HG03095 (cell line): ENCODE data around the gene CRACR2B.

Source experiments
- ATAC-seq: cut with Tn5 transposase; IDR thresholded peaks from one replicate; pipeline ENCODE4 v1.9.1; 2021; ENCODE audit warnings: moderate library complexity; ENCODE audit not compliant: unreplicated experiment

CRACR2B gene

DNA sequence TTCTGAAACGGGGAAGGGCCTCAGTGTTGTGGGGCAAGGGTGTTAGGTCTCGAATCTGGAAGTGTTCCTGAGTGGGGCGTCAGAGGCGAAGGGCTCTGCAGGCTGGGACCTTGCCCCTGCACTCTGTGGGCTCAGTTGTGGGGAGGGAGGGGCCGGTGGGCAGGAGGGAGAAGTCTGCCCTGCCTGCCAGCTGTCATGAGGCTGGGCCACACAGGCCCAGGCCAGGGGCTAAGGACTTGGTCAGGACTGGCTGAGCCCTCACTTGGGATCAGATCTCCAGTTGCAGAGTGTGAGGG is at the start of gene CRACR2B:
CRACR2B (plus strand) TSS at position 23 of the 296 bp plus-strand sequence. CDS start 689 bp downstream, outside the sequence.
- ATAC-seq = no peak

GRCh38 chr11:778976-779954 is 48.5 kb upstream of the CRACR2B start:
- ATAC-seq = no peak

DNA sequence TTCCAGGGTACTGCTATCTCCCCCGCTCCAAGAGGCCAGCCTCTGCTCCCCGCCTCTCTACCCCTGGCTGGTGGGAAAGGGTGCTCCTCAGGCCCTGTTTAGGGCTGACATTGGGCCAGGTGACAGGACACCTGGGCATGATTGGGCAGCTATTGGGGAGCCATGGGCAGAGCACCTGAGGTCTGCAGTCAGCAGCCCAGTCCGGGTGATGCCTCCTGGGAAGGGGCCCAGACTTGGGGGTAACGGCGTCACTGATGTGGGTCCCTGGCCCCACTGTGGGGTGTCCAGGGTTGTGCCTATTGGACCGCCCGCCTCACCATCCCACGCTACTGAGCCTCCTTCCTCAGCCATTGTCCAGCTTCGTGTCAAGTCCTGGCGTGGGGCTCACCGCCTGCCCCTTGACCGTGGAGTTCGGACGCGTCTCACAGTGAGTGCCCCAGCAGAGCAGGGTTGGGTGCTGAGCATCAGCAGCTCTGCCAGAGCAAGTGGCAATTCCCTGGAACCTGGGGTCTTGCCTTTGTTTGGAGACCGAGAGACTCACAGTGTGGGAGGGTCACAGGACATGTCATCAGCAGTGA is 47.7 kb upstream of the CRACR2B start:
- no peak for ATAC-seq

GRCh38 chr11:782264-783174 is 45.2 kb upstream of the CRACR2B start:
- no peak for ATAC-seq

DNA sequence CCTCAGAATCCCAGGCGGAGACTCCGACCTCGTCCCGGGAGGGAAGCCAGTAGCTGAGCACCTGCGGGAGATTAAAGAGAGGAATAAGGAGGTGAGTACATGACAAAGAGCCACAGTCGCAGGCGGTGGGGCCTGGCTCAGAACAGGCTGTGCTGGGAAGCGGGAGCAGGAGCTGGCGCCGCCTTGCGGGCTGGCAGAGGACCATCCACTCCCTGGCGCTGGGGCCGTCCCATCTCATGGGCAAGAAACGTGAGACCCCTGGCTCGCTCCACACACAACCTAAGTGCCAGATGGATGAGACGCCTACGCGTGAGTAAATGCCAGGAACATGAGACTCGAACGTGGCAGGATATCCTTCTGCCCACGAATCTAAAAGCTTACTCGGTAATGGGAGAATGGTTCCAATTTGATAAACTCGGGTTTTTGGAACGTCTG is 44.1 kb upstream of the CRACR2B start:
- ATAC-seq = no peak

DNA sequence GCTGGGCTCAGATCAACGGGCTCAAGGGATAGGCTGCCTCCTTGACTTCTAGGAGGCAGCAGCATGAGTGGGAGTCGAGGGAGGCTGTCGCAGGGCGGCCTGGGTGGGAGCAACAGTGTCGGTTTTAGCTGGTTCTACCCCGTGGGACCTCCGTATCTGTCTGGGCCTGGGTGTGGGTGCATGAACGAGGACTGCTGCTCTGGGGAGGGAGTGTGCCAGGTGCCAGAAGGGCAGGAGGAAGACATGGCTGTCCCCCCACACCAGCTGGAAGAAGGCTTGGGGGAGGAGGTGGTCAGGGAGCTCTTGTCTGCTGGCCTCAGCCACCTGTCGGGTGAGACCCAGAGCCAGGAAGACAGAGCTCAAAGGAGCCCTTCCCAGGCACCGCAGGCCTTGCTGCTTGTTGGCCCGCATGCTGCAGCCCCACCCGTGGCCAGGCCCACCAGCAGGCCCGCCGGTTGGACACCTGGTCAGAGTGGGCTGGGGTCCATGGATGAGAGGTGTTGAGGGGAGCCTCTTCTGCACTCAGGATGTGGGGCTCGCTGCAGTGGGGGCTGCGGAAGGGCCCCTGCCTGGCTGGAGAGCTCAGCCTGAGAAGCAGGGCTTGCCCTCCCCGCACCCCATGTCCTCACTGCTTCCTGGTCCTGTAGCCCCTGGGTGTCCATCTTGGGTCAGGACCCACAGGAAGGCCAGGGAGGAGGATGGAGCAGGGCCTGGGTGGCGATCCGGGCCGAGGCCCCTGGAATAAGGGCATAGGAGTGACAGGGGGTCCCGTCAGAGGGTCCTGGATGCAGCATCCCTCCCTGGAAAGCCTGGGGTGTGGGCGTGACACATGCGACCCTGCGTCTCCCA is 41.3 kb upstream of the CRACR2B start:
- no peak for ATAC-seq

GRCh38 chr11:787084-787675 is 40.5 kb upstream of the CRACR2B start:
- ATAC-seq = no peak

DNA sequence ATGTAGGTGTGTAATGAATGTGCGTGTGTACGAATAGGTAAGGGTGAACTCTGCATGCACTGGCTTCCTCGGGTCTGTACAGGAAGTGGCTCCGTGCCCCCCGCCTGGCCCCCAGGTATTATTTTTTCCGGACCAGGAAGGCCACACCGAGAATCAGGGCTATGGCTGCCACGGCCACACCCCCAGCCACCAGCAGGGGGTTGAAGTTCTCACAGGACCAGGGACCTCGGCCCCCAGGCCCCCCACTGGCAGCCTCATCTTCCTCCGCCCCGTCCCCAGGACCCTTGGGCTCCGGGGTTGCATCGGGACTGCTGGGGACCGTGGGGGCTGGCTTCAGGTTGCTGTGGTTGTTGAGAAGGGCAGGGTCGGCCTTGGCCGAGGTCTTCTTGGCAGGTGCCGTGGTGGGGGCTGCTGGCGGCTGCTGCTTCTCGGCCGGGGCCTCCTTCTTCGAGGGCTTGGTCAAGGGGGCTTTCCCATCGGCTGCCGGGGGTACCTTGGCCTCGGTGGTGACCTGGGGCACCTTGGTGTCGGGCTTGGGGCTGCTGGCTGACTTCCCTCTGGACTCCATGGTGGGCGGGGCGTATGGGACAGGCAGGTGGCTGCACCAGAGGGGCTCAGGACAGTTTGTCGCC is 39.6 kb upstream of the CRACR2B start:
- ATAC-seq = no peak

- no peak for ATAC-seq
Observed at GRCh38 chr11:788953-789940, 38.5 kb upstream of the CRACR2B start.

DNA sequence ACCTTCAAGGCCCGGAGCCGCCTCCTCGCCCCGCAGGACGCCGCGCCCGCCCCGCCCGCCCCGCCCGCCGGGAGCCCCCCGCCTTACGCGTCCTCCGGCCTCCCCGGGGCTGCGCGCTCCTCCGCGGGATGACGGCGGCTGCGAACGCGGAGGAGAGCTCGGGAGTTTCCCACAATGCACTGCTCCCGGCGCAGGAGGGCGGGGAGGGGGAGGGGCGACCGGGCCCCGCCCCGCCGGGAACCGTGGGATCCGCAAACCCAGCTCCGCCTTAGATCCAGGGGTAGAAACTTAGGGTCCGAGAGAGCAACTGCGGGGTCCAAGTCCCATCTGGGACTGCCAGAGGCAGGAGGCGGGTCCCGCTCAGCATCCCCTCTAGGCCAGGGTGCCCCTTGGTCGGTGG is 37.8 kb upstream of the CRACR2B start, which contains the start of gene CEND1:
CEND1 (minus strand) TSS at position 148 of the 400 bp plus-strand sequence. CDS start 1,514 bp downstream, outside the sequence.
- ATAC-seq = no peak

GRCh38 chr11:790721-791564 is 36.8 kb upstream of the CRACR2B start:
- no peak for ATAC-seq

- ATAC-seq = no peak
Observed at GRCh38 chr11:791658-792534, 35.8 kb upstream of the CRACR2B start.

DNA sequence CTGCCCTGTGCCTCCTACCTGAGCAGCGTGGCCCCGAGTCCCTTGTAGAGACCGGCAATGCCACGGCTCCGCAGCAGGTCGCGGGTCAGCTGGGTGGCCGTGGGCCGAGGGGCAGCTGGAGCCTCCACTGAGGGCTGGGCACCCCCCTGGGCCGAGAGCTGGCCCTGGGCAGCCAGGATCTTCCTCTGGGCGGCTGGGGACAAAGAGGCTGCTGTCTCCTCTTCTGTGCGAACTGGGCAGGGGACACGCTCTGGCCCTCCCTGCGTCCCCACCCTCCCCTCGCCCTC is 35.2 kb upstream of the CRACR2B start:
- no peak for ATAC-seq

DNA sequence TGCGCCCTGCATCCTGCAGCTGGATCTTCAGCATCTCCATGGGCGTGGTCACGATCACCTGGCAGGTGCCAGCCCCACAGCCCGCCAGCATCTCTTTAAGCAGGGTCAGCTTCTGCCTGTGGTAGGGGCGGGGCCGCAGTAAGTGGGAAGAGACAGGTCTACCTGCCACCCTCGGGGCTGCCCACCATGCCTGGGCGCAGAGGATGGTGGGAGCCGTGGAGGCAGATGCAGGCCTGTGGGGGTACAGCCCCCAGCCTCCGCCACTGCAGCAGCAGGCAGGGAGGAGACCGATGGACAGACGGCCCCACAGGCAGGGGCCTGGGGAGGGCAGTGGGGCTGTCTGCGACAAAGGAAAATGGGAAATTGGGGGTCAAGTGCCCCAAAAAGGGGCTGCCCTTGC is 34.8 kb upstream of the CRACR2B start:
- no peak for ATAC-seq

DNA sequence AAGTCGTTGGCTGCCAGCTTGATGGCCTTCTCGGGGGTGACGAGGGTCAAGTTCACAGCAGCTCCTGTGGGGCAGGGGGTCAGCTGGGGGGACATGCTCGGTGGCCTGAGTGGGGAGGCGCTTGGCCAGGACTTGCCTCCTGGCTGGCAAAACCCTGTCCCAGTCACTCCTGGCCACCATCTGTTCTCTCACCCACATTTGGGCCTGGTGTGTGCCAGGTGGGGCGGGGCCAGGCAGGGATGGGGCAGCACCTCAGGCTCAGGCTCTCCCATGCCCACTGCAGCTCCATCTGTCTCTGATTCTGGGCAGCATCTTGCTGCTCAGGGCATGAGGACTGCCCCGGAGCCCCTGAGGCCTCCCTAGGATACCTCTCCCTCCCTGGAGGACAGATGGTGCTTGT is 34.2 kb upstream of the CRACR2B start:
- no peak for ATAC-seq

GRCh38 chr11:794013-794765 is 33.5 kb upstream of the CRACR2B start:
- no peak for ATAC-seq
